Adrenal gland (tissue), 12 donors: ENCODE data around the gene ZCWPW1. TPM values are rescaled to one million over a fixed set of nuclear protein-coding genes. Genes with fewer than 3 reads are reported as not detected.

Experiments used
- DNase-seq, 7 donors: peaks; one replicate each; pipeline ENCODE4 v3.0.0-alpha.2; 2019 to 2020
- H3K27ac ChIP-seq, 5 donors: fragments of 200-600 bp; sonication (generic) in 4 of 5; 1 replicate in 3 of 5; 2 replicates in 2 of 5; pipeline versions ENCODE4 v1.5.1 to v1.8.0; 2016 to 2020; ENCODE audit warnings: mild to moderate bottlenecking in 1 of 5
- H3K27me3 ChIP-seq: fragments of 200-600 bp; 2 replicates; pipeline ENCODE4 v1.8.0; 2021
- H3K36me3 ChIP-seq, 2 donors: fragments of 200-600 bp; replicated peaks in 1 of 2; 1 replicate in 1 of 2; 2 replicates in 1 of 2; pipeline versions ENCODE4 v1.5.1 to v1.8.0; 2018 to 2022
- H3K4me1 ChIP-seq, 2 donors: fragments of 200-600 bp; replicated peaks in 1 of 2; 1 replicate in 1 of 2; 2 replicates in 1 of 2; pipeline versions ENCODE4 v1.5.1 to v1.8.0; 2018 to 2021
- H3K4me3 ChIP-seq, 4 donors: fragments of 200-600 bp; sonication (generic) in 3 of 4; one replicate each; pipeline ENCODE4 v1.5.1; 2016 to 2018
- H3K9me3 ChIP-seq, 3 donors: fragments of 200-600 bp; sonication (generic) in 1 of 3; replicated peaks in 1 of 3; 1 replicate in 2 of 3; 2 replicates in 1 of 3; pipeline versions ENCODE4 v1.5.1 to v1.8.0; 2016 to 2021
- POLR2A ChIP-seq, 2 donors: fragments of 450-650 bp; IDR thresholded peaks; one replicate each; pipeline ENCODE4 v1.6.1; 2017; ENCODE audit warnings: antibody characterized with exemption in 2 of 2, mild to moderate bottlenecking in 2 of 2, moderate library complexity in 1 of 2
- WGBS, 4 donors: extraction: QIAGEN DNeasy Blood & Tissue Kit in 2 of 4; methylation state at CpG; one replicate each; pipeline versions ENCODE4 v1.1.5 to v1.1.7; 2013 to 2017; 5-methylcytosine and 5-hydroxymethylcytosine counted together
- intact Hi-C, 2 donors: fragments of 100-400 bp; cut with DNase I; formaldehyde crosslinking; loops; one replicate each; pipeline versions ENCODE4 v1.14.1 to v1.15.0; 2022 to 2023
- polyA plus RNA-seq, 3 donors: library from polyadenylated mRNA; stranded (reverse); fragments of 200-250 nt in 2 of 3; fragments of 350-450 nt in 1 of 3; fragmentation: Illumina TruSeq in 1 of 3; extraction: RNeasy Lipid Tissue Mini Kit (QIAGEN cat#74804) in 1 of 3; gene quantifications; one replicate each; pipeline ENCODE4 v1.2.3, GENCODE V29; 2013 to 2014
- total RNA-seq, 9 donors: library from RNA; depleted of rRNA in 4 of 9; stranded (reverse); fragments of >200 nt in 4 of 9; fragments of 120-200 nt in 1 of 9; fragmentation: NEBNext Ultra II Directional in 1 of 9; extraction: Animal tissue kit (Norgen Biotek cat#: 25700) in 1 of 9; gene quantifications; one replicate each; pipeline versions ENCODE4 v1.1.0 to v1.2.4, GENCODE V29; 2013 to 2023
- TF ChIP-seq, protein P1 (sequence below), 6 experiments: fragments of 450-650 bp in 4 of 6; fragments of 200-600 bp in 2 of 6; sonication (generic) in 1 of 6; IDR thresholded peaks; 1 replicate in 5 of 6; 2 replicates in 1 of 6; pipeline versions ENCODE4 v1.5.1 to v1.8.0; 2016 to 2021; ENCODE audit warnings: antibody characterized with exemption in 6 of 6, mild to moderate bottlenecking in 2 of 6, moderate library complexity in 1 of 6
- donor health status: healthy with polysubstance abuse.
- donor health status: Bipolar disorder and iron deficiency.
- donor health status: DM: yes; HTN: yes; CAD: no.
- donor health status: DM: no; HTN: no; CAD: no.
- donor health status: DM: no; HTN: no; CAD: no.
- donor health status: DM: yes; HTN: yes; CAD: no.

ZCWPW1 gene
- total and polyA plus RNA-seq, 12 donors = 1.0 to 20.2 (median 4.7) TPM

DNA sequence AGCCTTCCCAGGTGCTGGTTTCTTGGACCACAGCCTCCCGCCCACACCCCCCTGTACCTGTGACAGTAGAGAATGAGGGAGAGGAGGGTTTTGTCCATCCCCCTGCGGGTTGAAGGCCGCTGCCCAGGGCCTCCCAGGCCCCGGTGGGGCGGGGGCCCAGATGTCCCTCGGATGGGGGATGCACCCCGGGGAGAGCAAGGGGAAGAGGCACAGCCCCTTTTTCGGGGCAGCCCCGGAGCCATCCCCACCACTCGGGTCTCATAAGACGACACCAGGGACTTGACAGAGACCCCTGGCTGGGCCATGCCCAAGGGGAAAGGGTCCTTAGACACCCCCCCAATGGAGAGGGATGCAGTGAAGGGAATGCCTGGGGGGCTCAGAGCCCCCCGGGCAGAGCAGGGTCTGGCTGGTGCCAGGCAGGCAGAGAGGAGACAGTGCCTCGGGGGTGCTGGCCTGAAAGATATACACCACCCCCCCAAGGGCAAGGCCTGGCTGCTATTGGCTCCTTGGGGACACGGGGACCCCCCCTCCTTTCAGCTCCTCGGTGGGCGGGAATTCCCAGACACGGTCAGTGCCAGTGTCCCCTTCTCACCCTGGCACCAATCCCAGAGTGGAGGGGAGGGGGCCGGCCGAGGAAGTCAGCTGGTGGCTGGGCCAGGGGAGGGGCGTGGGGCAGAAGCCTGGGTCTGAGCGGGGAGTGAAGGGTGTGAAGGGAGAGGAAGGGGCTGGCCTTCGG, 39.3 kb upstream of the ZCWPW1 start:
- H3K4me1 ChIP-seq = peaks cover 17 to 23% of the 10 kb centered on the region in 2 donors
- WGBS, 4 donors = 44 to 70% (median 58%) methylated on average over 9 to 22 of the region's 22 CpGs
- DNase-seq = no peak
- H3K27me3 ChIP-seq = no peaks in the 10 kb centered on the region
- intact Hi-C loops = loop anchor here (5.0 kb wide), 3 partner anchors 94 to 219 kb away; no protein-coding TSS in a partner anchor
- peaks cover 0 to 30% of the 10 kb centered on the region in 2 donors for H3K36me3 ChIP-seq
- TF ChIP-seq, protein P1, sequence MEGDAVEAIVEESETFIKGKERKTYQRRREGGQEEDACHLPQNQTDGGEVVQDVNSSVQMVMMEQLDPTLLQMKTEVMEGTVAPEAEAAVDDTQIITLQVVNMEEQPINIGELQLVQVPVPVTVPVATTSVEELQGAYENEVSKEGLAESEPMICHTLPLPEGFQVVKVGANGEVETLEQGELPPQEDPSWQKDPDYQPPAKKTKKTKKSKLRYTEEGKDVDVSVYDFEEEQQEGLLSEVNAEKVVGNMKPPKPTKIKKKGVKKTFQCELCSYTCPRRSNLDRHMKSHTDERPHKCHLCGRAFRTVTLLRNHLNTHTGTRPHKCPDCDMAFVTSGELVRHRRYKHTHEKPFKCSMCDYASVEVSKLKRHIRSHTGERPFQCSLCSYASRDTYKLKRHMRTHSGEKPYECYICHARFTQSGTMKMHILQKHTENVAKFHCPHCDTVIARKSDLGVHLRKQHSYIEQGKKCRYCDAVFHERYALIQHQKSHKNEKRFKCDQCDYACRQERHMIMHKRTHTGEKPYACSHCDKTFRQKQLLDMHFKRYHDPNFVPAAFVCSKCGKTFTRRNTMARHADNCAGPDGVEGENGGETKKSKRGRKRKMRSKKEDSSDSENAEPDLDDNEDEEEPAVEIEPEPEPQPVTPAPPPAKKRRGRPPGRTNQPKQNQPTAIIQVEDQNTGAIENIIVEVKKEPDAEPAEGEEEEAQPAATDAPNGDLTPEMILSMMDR (IDR thresholded peaks at IDR 0.05) = no peak
- no peak for TF ChIP-seq POLR2A (IDR thresholded peaks at IDR 0.05)
- H3K9me3 ChIP-seq = no peaks in the 10 kb centered on the region
- H3K27ac ChIP-seq = peak overlapping the region in 1 of 5 donors; percentile 24
- H3K4me3 ChIP-seq = no peak overlapping the region

DNA sequence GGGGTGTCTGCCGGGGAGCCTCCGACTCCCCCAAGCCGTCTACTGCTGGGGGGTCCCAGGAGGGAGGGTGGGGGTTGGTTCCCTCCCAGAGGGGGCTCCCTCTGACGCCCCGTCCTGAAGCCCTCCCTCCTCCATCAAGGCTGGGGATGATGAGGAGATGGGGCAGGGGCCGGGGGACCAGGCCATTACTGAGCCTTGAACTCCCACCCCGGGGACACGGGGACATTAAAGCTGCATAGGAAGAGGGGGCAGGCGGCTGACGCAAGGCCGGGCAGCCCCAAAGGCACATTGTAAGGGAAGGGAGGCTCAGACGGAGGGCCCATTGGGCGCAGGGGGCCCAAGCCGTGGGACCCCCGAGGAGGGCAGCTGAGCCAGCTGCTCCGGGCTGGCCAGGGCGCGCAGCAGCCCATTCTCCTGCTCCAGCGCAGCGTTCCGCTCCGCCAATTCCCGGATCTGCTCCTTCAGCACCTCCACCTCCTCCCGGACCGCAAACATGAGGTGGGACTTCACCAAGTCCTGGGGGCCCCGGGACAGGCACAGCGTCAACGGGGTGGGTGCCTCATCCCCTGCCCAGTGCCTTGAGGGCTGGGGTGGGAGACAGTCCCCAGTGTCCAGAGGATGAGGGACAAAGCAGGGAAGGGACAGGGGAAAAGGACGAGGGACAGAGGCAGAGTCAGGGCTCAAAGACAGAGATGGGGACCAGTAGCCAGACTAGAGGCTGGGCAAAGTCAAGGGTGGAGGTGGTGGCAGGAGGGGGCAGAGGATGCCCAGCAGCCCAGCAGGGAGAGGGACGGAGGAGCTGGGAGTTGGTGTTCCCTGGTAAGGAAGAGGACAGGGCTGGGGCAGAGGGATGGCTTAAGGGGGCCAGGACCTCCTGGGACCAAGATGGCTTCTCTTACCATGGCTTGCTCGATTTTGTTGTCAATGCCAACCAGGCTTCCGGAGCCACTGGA, 38.4 kb upstream of the ZCWPW1 start:
- DNase-seq = no peak
- Histone ChIP-seq H3K9me3 (no peaks in the 10 kb centered on the region), H3K27ac (peak overlapping the region in 2 of 5 donors; percentile 13 to 24), H3K4me3 (no peak overlapping the region), H3K36me3 (peaks cover 0 to 25% of the 10 kb centered on the region in 2 donors), H3K4me1 (peaks cover 17 to 19% of the 10 kb centered on the region in 2 donors), H3K27me3 (no peaks in the 10 kb centered on the region)
- TF ChIP-seq POLR2A (IDR thresholded peaks at IDR 0.05) = no peak
- TF ChIP-seq, protein P1 (IDR thresholded peaks at IDR 0.05) = no peak
- 67 to 77% (median 69%) methylated on average over 25 to 32 of the region's 32 CpGs for WGBS, 4 donors
- intact Hi-C loops = loop anchor here (5.0 kb wide), 3 partner anchors 95 to 220 kb away; no protein-coding TSS in a partner anchor

DNA sequence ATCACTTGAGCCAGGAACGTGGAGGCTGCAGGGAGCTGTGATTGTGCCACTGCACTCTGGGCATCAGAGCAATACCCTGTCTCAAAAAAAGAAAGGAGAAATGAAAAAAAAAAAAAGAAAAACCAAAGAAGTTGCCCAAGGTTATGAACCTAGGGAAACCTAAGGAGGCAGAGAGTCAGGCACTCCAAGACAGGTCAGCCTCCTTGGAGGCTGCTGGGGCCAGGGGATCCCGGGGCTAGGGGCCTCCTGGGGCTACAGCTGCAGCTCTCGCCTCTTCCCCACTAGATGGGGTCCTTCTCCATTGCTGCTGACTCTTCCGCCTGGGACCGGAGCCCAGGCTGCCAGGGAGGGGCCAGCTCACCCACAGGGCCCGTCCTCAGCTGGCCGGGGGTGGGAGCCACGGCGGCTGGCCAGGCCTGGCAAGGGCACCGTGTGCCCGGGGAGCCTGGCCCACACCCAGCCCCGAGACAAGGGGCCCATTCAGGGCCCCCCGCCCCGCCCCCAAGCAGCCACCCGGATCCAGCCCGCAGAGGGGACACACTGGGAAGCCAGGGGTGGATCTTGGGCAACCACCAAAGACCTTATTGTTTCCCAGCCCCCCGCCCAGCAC, 37.3 kb upstream of the ZCWPW1 start:
- H3K4me3 ChIP-seq = peak overlapping the region in 1 of 4 donors; percentile 15
- intact Hi-C loops = loop anchor here (5.0 kb wide), 3 partner anchors 96 to 221 kb away; no protein-coding TSS in a partner anchor
- TF ChIP-seq POLR2A (IDR thresholded peaks at IDR 0.05) = no peak
- TF ChIP-seq, protein P1 (IDR thresholded peaks at IDR 0.05) = peak; percentile 57 to 73 (median 68)

More for the DNA sequence above, 37.3 kb upstream of the ZCWPW1 start:
- Histone ChIP-seq H3K27me3 (no peaks in the 10 kb centered on the region), H3K36me3 (peaks cover 0 to 25% of the 10 kb centered on the region in 2 donors), H3K9me3 (no peaks in the 10 kb centered on the region), H3K4me1 (peaks cover 17 to 19% of the 10 kb centered on the region in 2 donors), H3K27ac (peak overlapping the region in 3 of 5 donors; percentile 49 to 74 (median 51))
- peak; percentile 82 to 90 (median 87) for DNase-seq
- 3 to 27% (median 11%) methylated on average over 3 to 17 of the region's 17 CpGs for WGBS, 4 donors
